GM18520 (cell line): ENCODE measurements around the gene PRKG1.
"Not testable (repeated sequence)": the region's sequence is repeated elsewhere in the genome, so short reads cannot be mapped to it uniquely, and the experiment has no call there.

ENCODE experiments used
- ATAC-seq: cut with Tn5 transposase; IDR thresholded peaks from one replicate; pipeline ENCODE4 v1.9.1; 2021; ENCODE audit not compliant: unreplicated experiment

The PRKG1 gene

DNA sequence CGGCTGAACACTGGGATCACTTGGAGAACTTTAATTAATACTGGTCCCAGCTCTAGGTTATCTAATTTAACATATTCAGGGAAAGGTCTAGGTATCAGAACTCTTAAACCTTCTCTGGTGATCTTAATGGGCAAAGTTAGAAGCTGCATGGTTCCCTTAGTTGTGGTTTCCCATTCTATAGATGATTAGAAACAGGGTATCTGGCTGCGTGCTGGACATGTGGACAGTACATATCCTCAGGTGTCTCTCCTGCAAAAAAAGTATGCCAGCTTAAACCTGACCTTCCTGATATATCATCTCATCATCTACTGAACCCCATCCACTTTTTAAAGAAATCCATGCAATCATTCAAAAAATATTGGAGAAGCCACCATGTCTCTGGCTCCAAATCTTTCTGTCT is 955.3 kb downstream of the PRKG1 start:
- ATAC-seq, result no peak

DNA sequence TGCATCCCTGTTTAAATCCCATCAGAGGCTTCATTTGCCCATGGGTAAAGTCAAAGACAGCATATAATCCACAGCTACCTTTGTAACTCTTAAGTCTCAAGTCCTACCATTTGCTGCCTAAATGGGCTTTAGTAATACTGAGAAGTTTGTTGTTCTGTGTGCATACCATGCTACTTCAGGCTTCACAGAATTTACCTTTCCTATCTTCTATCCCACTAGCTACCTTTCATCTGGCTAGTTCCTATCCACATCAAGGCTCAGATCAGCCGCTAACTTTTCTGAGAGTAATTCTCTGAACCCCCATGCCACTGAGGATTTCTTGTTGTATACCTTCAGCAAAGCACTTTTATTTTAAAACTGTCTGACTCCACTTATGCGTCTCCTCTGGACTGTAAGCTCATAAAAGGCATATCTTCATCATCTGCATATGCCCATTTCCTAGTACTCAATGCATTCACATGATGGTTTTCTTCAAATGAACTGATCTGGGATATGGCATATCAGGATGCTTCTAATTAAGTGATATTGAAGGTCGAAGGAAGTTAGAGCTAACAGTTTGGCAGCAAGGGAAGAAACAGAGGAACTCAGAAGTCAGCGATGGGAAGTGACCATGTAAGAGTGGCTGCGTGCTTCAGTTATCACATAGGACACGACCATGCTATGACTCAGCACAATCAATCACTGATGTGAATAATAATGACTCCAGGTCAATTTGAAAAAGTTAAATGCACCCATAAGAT is 955.9 kb downstream of the PRKG1 start:
- no peak for ATAC-seq

DNA sequence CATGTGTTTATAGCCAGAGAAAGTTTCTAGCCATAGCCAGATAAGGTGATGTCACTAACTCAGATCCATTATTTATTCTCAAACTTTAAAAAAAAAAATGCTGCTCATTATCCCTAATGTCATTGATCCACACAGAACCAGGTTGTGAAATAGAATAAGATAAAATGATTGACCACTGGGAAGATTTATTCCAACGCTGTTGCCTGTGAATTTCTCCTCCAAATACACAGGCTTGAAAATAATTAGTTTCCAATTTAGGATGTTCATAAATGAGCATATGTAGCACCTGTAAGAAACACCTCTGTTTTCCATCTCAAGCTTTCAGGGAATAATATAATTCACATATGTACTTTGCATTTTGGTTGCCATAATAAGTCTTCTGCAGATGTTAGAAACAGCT is 956.7 kb downstream of the PRKG1 start:
- no peak for ATAC-seq

DNA sequence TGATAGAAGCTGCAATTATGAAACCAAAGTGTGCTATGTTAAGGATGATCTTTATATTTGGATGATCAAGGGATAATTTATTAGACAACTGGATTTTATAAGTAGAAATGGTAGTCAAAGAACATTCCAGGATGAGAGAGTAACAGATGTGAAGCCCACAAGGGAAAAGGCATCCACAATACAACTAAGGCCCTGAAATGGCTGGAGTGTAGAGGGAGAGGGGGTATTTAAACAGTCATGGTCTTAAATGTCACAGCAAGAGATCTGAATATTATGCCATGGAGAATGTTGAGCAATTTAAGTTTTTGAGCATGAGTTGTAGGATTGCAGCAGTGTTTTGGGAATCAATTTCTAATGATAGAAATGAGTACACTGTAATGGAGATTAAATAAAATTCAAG is 957.5 kb downstream of the PRKG1 start:
- no peak for ATAC-seq

DNA sequence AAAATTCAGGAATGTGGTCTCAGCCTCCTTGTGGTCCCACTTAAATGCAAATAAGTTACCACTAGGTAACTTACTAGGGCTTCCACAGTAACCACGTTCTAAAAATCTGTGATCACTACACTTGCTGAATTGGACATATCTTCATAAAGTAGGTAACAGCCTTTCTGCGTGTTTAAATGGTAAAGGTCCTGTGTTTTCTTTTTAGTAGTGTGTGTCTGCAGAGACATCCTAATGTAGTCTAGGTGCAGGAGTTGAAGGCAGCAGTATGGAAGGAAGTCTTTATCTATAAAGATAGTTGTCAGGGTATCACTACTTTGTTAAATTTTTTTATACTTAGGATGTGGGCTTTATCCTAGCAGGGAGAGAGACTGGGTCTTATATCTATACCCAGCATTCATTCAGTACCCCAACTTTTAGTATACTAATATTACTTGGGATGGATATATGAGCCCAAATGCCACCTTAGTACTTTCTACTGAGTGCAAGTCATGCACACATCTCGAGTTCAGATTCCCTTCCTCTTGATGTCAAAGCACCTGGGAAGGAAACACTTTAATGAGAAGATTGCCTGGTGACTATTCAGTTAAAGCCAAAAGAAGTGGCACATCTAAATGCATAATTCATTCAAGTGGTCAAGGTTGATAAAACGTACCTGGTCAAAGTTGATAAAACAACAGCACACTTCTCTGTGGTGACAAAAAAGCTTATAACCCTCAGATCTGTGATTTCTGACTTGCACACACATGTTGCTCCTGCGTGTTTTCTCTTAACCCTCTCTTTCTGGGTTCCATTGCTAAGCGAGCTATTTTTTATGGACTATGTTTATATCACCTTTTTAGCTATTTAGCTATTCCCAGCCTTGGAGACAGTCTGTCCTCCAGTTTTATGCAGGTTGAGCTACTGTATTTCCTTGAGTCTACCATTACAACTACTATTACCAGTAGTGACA is 958.7 kb downstream of the PRKG1 start:
- no peak for ATAC-seq

DNA sequence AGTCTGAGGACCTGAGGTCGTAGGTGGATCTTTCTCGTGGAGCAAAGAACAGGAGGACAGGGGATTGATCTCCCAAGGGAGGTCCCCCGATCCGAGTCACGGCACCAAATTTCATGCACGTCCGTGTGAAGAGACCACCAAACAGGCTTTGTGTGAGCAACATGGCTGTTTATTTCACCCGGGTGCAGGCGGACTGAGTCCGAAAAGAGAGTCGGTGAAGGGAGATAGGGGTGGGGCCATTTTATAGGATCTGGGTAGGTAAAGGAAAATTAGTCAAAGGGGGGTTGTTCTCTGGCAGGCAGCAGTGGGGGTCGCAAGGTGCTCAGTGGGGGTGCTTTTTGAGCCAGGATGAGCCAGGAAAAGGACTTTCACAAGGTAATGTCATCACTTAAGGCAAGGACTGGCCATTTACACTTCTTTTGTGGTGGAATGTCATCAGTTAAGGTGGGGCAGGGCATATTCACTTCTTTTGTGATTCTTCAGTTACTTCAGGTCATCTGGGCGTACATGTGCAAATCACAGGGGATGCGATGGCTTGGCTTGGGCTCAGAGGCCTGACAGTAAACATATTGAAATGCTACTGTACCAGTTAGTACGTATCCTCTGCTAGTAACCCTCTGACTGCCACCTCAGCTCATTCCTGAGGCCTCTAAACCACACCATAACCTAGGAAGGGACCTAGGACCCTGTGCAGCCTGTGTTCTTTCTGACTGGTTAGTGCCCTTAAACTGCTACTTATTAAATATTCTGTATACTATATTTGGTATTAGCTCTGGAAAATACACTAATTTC is 964.9 kb downstream of the PRKG1 start:
- not testable (repeated sequence) for ATAC-seq

DNA sequence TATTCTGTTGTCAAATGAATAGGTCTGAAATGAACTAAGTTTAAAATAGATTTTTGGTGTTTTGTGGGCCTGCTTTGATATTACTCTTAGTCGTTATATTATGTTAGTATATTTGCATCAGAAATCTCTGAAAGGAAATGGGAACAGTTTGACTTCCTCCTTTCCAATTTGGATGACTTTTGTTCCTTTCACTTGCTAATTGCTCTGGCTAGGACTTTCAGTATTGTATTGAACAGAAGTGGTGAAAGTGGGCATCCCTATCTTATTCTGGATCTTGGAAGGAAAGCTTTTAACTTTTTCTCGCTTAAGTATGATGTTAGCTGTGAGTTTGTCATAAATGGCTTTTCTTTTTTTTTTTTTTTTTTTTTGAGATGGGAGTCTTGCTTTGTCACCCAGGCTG is 966.2 kb downstream of the PRKG1 start:
- ATAC-seq, result no peak

DNA sequence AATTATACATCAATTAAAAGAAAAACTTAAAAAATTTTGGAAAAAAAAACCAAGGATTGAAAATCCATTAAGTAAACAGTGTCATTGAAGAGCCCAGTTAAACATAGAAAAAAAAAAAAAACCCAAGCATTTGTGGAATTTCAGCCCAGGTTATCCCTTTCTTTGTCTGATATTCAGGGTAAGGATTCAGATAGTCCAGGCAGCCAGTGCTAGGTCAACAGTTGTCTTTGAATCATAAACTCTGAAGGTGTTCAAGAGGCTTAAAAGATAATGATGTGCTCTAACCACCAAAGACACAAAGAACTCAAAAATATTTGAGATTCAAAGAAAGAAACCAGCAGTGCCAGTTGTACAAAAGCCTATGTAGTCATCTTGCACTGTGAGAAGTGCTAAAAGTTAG is 969.5 kb downstream of the PRKG1 start:
- ATAC-seq, result no peak

DNA sequence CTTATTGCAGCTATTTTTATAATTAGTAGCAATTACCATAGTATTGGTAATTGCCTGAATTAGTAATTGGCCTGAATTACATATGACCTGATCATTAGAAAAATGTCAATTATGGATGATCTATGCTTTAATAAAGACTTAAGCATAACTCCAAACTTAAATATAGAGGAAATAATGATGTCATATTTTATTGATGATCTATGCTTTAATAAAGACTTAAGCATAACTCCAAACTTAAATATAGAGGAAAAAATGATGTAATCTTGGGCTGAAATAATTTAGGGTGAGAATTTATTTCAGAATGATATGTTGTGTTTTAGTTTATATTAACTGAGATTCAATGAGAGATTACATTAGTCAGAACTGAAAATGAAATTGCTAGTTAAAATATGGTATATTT is 973.8 kb downstream of the PRKG1 start:
- ATAC-seq, result no peak

DNA sequence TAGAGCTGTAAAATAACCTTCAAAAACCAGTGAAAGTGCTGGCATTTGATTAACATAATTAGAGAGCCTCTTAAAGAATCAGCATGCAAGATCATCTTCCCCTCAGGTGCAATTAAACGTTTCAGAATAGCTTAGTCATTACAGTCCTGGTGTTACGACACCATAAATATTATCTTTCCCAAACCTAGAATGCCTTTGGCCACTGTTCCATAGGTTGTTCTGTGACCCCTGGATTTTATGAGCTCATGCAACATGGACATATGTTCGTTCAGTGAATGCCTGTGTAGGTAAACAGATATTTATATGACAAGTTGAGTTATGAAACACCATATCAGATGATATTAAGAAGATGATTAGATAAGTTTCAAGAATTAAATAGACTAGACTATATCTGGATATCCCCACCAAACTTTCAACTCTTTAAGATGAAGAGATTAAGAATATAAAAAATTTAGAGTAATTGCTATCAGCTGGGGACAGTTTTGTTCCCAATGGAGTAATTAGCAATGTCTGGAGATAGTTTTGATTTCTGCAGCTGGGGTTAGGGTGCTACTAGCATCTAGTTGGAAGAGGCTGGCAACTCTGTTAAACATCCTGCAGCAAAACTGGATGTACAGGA is 976.3 kb downstream of the PRKG1 start:
- no peak for ATAC-seq

DNA sequence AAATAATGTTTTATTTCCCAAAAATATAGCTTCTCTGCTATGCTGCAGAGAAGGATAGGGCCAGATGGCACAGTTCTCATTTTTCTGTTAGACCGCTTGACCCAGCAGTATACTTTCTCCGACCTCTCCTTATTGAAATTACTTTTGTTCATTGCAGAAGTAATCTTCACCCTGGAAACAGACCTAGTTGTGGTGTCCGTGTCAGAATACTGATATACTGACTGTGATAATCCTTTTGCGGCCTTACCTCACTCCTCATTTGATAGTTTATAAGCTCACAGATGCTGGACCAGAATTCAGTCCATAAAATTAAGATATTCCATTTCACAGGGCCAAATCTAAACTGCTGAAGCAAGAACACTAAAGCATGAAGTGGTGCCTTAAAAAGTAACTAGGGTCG is 979.2 kb downstream of the PRKG1 start:
- ATAC-seq, result no peak

DNA sequence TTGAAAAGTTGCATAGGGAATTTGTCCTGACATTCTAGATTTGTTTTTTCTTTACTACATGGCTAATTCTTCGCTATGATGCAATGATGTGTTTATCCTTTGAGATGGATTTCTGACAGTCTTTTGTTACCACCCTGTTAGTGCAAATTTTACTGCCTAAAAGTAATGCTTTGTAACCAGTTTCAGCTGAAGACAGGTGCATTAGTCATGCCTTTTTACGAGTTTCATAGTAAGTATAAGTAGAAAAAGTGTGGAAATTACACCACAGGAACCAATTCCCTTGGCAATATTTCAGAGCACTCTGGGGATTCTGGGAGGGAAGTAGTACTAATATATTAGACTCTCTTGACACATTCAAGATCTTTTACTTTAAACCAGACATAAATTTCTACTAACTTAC is 982.0 kb downstream of the PRKG1 start:
- ATAC-seq, result no peak

DNA sequence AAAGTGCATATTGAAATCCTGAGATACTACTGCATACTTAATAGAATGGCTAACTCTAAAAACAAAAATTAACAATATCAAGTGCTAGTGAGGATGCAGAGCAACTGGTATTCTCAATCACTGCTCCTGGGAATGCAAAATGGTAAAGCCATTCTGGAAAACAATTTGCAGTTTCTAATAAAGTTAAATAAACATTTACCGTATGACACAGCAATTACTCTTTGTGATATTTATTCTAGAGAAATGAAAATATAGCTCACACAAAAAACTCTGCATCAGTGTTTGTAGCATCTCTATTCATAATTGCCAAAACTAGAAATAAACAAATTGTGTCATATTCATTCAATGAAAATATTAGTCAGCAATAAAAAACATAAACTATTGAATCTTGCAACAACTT is 984.8 kb downstream of the PRKG1 start:
- no peak for ATAC-seq

DNA sequence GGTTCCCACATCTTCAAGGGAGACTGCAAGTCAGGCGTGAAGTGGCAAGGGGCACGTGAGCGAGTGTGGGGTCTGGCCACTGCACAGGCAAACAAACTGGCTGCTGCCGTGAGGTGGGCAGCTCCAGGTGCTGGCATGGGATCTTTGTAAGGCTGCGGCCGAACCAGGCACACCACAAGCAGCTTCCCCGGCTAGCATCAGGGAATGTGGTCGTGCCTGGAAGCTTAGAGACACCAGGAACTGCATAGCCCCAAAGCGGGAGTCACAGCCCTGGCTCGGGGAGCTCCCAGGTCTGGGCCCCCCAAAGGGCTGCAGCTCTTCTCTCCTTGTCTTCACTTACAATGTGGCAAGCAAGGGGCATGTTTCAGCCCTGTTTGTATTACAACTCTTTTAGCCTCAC is 988.9 kb downstream of the PRKG1 start:
- ATAC-seq, result no peak

DNA sequence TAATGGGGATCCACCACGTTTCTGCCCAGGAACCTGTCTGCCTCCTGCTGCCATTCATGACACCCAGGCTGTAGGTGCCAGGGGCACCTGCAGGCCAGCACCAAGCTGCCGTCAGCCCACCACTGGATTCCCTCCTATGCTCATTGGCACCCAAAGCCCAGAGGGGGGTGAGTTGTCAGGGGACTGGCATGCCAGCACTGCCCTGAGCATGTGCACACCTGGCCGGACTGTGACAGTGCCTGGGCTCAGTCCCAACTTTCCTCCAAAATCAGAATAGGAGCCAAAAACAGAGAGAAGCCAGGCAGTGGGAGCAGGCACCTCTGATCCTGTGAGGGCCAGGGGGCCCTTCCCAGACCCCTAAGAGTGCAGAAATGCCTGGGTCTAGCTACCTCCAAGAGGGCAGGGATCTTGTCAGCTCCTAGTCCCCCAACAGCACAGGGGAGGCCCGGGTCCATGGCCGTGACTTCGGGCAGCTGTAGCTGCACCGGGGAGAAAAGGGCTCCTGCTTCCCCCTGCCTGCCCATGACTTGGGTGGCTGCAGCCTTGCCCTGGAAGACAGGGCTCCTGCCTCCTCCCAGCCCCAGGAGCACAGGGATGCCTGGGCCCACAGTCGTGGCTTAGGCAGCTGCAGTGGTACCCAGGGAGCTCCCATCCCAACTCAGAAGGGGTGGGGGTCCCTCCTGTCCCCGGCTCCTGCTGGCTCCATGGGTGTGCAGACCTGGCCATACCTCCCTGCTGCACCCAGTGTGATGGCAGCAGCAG is 990.0 kb downstream of the PRKG1 start:
- ATAC-seq, result no peak

DNA sequence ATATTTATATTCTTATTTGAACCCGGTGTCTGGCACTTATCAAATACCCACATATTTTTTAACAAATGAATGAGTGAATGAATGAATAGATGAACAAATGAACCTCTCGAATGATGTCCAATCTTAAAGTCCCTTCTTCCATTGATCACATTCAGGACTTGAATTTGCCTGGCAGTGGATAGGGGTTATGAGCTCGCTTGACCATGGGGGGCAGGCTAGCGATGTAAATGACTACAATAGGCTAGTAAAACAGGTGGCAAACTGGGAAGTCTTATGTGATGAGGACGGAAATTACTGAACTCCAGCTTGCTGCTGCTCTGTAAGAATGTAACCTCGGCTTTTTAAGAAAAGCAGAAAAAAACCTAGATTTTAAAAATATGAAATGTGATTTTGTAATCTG is 992.1 kb downstream of the PRKG1 start:
- no peak for ATAC-seq

DNA sequence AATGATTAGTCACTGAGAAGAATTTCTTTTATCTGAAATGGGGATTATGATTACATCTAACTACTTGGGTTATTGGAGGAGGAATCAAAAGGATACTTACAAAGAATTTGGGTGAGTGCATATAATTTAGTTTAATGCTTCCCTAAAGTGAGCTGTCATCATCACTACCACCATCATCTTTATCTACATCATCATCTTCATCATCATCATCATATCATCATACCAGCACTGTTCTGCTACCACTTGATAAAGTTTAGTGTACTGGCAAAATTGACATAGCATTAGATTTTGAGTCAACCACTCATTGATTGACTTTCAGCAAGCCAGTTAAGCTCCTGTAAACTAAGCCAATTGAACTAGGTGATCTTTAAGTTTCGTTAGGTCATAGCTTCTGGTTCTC is 994.2 kb downstream of the PRKG1 start:
- ATAC-seq, result no peak

DNA sequence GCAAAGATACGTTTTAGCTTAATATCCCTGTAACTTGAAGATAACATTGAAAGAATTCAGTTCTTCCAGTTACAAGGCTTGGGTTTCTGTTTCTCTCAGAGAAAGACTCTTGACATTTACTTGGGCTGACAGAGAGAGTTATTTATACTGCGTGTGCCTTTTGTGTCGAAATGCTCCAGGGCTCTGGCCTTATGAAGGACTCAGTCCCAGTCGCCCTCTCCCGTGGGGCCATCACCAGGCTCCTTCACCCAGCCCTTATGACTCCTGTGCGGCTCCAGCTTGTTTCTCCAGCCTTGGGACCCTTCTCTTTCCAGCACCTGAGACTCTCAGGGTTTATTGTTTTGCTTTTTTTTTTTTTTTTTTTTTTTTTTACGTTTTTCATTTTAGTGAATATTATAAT is 997.5 kb downstream of the PRKG1 start:
- no peak for ATAC-seq

DNA sequence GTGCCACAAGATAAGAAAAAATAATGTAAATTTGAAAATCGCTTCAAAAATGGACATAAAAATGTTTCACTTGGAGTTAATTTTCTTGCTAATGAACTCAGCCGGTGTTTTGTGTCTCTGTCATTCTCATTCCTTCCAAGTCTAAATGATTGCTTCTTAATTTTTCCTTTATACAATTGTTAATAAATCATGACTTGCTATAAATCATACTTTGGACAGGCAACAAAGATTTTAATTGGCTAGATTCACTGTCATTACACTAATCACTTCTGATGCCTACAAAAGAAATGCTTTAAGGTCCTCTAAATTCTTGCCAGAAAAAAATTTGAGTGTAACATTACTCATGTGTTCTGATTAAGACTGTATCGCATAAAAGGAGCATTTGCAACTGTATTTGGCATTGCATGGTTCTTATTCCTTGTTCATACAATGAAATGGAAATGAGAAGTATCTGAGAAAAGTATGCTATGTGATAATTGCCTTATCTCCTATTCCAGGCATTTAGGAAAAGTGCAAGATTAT is 1000.3 kb downstream of the PRKG1 start:
- no peak for ATAC-seq

DNA sequence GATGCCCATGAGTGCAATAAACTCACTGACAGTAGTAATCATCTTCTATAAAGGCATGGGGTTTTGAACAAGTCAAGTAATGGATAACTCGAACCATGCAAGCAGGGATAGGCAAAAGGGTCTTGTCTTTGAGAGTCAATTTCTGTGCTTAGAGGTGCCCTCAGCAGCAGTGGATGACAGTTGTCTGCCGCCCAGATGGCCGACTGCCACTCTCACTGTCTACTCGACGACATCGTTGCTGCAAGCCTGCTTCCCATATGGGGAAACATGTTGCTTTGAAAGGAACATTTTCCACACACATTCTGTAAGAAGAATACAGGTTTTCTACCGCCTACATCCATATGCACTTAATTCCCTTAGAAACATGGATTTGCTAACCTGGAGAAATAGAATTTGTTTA is 1003.5 kb downstream of the PRKG1 start:
- no peak for ATAC-seq
